C4-2B (cell line): ENCODE measurements around the gene PKLR.

Source experiments
- CTCF ChIP-seq: fragments of 450-650 bp; conservative IDR thresholded peaks from 2 replicates; pipeline ENCODE4 v1.5.1; 2017; ENCODE audit warnings: mild to moderate bottlenecking
- ZFX ChIP-seq: fragments of 450-650 bp; IDR thresholded peaks from 2 replicates; pipeline ENCODE4 v1.6.1; 2017

GRCh38 chr1:155247667-155248553 is 53.3 kb downstream of the PKLR start:
- TF ChIP-seq CTCF (no peak), ZFX (no peak)
